HepG2 (cell line): ENCODE results near the gene KRTAP5-2. TPM values are rescaled to one million over a fixed set of nuclear protein-coding genes. Genes with fewer than 3 reads are reported as not detected.

Source experiments
- ATAC-seq: fragments of 200-7000 bp; cut with Tn5 transposase; 3 replicates; pipeline ENCODE4 v1.9.1; 2020; ENCODE audit warnings: mild to moderate bottlenecking, moderate library complexity
- BruUV-seq: library from RNA; stranded (reverse); fragments of 400-500 nt; replicated peaks from 2 replicates; lab custom pipeline; 2021; lab: Mats Ljungman, UMichigan
- CTCF ChIA-PET: fragments of 300-600 bp; formaldehyde crosslinking; extraction: SDS; loops from one replicate; lab custom pipeline; 2021; ENCODE audit warnings: low total read pairs, inconsistent platforms, low intra/inter-chr PET ratio; lab: Yijun Ruan, JAX
- POLR2A ChIA-PET: fragments of 350-600 bp; sonication (Branson Sonifier 250); formaldehyde crosslinking; loops from one replicate; lab custom pipeline; 2020; ENCODE audit warnings: antibody characterized with exemption, inconsistent platforms; lab: Yijun Ruan, JAX
- DNase-seq: peaks from one replicate; pipeline ENCODE4 v3.0.0-alpha.2; 2015; ENCODE audit warnings: low spot score
- FAIRE-seq: peaks from 3 replicates; lab custom pipeline; 2011; peaks lifted over from hg19 to GRCh38; lab: Jason Lieb, UNC
- H2AFZ ChIP-seq: one replicate; pipeline ENCODE4 v1.6.1; 2011; ENCODE audit warnings: low read length, inconsistent platforms
- H3K27ac ChIP-seq: fragments of 300-600 bp; 3 replicates; pipeline ENCODE4 v1.8.0; 2011; ENCODE audit warnings: mixed run types, mild to moderate bottlenecking, mixed read lengths, low read length, inconsistent platforms; ENCODE audit not compliant: insufficient read depth; ENCODE audit errors: extremely low read length
- H3K27me3 ChIP-seq, 2 experiments: fragments of 200-600 bp in 1 of 2; 2 replicates in 1 of 2; 3 replicates in 1 of 2; pipeline versions ENCODE4 v1.6.0 to v1.8.0; 2011; ENCODE audit warnings: low read length in 2 of 2, mild to moderate bottlenecking in 2 of 2, moderate library complexity in 2 of 2, inconsistent platforms in 1 of 2; ENCODE audit not compliant: insufficient read depth in 2 of 2, control insufficient read depth in 1 of 2
- H3K36me3 ChIP-seq, 2 experiments: fragments of 200-600 bp in 1 of 2; replicated peaks in 1 of 2; 2 replicates in 1 of 2; 3 replicates in 1 of 2; pipeline versions ENCODE4 v1.5.1 to v1.8.0; 2011; ENCODE audit warnings: low read length in 2 of 2, inconsistent platforms in 1 of 2; ENCODE audit not compliant: insufficient read depth in 2 of 2, control insufficient read depth in 1 of 2
- H3K4me1 ChIP-seq: 2 replicates; pipeline ENCODE4 v1.5.1; 2012; ENCODE audit warnings: low read length, inconsistent platforms; ENCODE audit not compliant: insufficient read depth
- H3K4me2 ChIP-seq: 2 replicates; pipeline ENCODE4 v1.6.0; 2011; ENCODE audit warnings: low read depth, low read length, inconsistent platforms
- H3K4me3 ChIP-seq, 3 experiments: fragments of 200-600 bp in 1 of 3; sonication (generic), shearing (Covaris generic) in 1 of 3; replicated peaks in 1 of 3; 2 replicates each; pipeline ENCODE4 v1.5.1; 2011 to 2016; ENCODE audit warnings: low read length in 3 of 3, inconsistent platforms in 2 of 3, low read depth in 2 of 3, mild to moderate bottlenecking in 2 of 3, control low read depth in 1 of 3, mixed read lengths in 1 of 3; ENCODE audit not compliant: insufficient read depth in 1 of 3
- H3K79me2 ChIP-seq: one replicate; pipeline ENCODE4 v1.6.1; 2011; ENCODE audit warnings: low read length, inconsistent platforms; ENCODE audit not compliant: insufficient read depth
- H3K9ac ChIP-seq: 2 replicates; pipeline ENCODE4 v1.6.0; 2011; ENCODE audit warnings: mild to moderate bottlenecking, low read depth, low read length, inconsistent platforms; ENCODE audit not compliant: insufficient read depth
- H3K9me3 ChIP-seq: 2 replicates; pipeline ENCODE4 v1.5.1; 2012; ENCODE audit warnings: mild to moderate bottlenecking, low read length
- H4K20me1 ChIP-seq: 2 replicates; pipeline ENCODE4 v1.6.0; 2011; ENCODE audit warnings: inconsistent platforms, mild to moderate bottlenecking, low read length, moderate library complexity; ENCODE audit not compliant: insufficient read depth
- CC2D1A ChIP-seq: sonication (generic); formaldehyde crosslinking; IDR thresholded peaks from 2 replicates; pipeline ENCODE4 v1.8.1; 2023; ENCODE audit warnings: mild to moderate bottlenecking, missing genetic modification reagents
- ZFP1 ChIP-seq: IDR thresholded peaks from 2 replicates; pipeline ENCODE4 v1.6.1; 2016
- ZMYM3 ChIP-seq: sonication (generic); formaldehyde crosslinking; IDR thresholded peaks from 2 replicates; pipeline ENCODE4 v1.5.1; 2020; ENCODE audit warnings: mild to moderate bottlenecking, missing genetic modification reagents
- ZNF333 ChIP-seq: sonication (generic); formaldehyde crosslinking; IDR thresholded peaks from 2 replicates; pipeline ENCODE4 v1.4.0; 2020; ENCODE audit warnings: mild to moderate bottlenecking, missing genetic modification reagents, borderline replicate concordance
- ZSCAN22 ChIP-seq: sonication (generic); formaldehyde crosslinking; IDR thresholded peaks from 2 replicates; pipeline ENCODE4 v1.4.0; 2020; ENCODE audit warnings: mild to moderate bottlenecking, missing genetic modification reagents
- WGBS: methylation state at CpG from one replicate; pipeline ENCODE4 v1.1.6; 2017; ENCODE audit warnings: low lambda C conversion rate; 5-methylcytosine and 5-hydroxymethylcytosine counted together
- in situ Hi-C: cut with HindIII; loops from 2 replicates; pipeline ENCODE4 v1.10.0; 2017; ENCODE audit warnings: low pct_unique_long_range_greater_than_20kb; ENCODE audit not compliant: extremely low pct_ligation_motif_present
- intact Hi-C: fragments of 100-400 bp; cut with micrococcal nuclease; formaldehyde crosslinking; loops from one replicate; pipeline ENCODE4 v1.10.0; 2022; ENCODE audit not compliant: unreplicated experiment
- polyA plus RNA-seq, 8 experiments: library from polyadenylated mRNA; depleted of rRNA in 3 of 8; stranded (reverse) in 7 of 8; unstranded in 1 of 8; fragments of >200 nt; fragmentation: Illumina TruSeq in 4 of 8; extraction: Trizol in 4 of 8; gene quantifications; 2 replicates each; pipeline versions ENCODE4 v1.2.1 to v1.2.3, GENCODE V29; 2011 to 2016; ENCODE audit warnings: low read depth in 4 of 8, missing spikeins in 1 of 8, mixed read lengths in 1 of 8; ENCODE audit not compliant: insufficient read depth in 1 of 8
- total RNA-seq, 5 experiments: library from RNA; depleted of rRNA; stranded (reverse); fragments of >200 nt; fragmentation: Illumina TruSeq; extraction: Trizol; gene quantifications; 2 replicates each; pipeline ENCODE4 v1.2.3, GENCODE V29; 2016; ENCODE audit warnings: low read depth in 1 of 5
- TF ChIP-seq, protein P1 (sequence below): sonication (generic); formaldehyde crosslinking; IDR thresholded peaks from 2 replicates; pipeline ENCODE4 v1.4.0; 2020; ENCODE audit warnings: missing genetic modification reagents, low read depth, mild to moderate bottlenecking, borderline replicate concordance
- TF ChIP-seq, protein P2 (sequence below): fragments of 450-650 bp; IDR thresholded peaks from 2 replicates; pipeline ENCODE4 v1.6.1; 2016

The KRTAP5-2 gene
- total and polyA plus RNA-seq, 2 of the 13 experiments (the other 11 are each of a cell fraction or from before 2014, with no cell fraction given), result not detected

DNA sequence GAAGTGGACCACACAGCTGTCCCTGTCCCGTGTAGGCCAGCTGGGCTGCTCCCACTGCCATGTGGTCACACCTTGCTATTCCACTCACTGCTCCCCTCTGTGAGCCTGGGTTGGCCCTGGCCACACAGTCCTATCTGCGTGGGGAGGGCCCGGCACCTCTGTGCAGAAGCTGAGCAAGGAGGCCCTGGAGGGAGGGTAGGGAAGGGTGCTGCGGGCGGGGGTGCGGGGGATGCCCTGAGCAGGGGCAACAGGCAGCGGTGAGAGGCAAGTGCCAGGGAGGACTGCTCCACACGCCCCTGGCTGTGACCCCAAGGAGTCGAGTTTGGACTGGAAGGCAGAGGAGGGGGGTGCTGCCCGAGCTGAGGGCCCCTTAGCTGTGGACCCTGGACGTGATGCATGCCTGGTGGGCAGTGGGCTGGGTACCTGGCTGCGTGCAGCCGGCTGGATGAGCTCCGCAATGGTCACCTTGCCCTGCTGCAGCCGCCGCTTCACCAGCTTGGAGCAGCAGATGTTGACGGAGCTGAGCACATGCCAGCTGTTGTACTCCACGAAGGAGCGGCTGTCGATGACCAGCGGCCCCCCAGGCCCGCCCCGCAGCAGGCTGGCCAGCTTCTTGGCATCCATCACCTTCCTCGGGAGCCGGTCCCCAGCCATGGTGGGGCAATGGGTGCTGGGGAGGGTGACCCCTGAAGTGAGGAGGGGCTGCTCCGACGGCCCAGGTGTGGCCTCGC is 32.8 kb downstream of the KRTAP5-2 start:
- CTCF ChIA-PET, result no interaction called here
- POLR2A ChIA-PET, result no interaction called here
- Histone ChIP-seq H3K9ac (no peak overlapping the region), H3K27ac (no peak overlapping the region), H3K9me3 (no peaks in the 10 kb centered on the region), H3K4me1 (peaks cover 22% of the 10 kb centered on the region), H3K4me2 (no peak overlapping the region), H3K4me3 (no peak overlapping the region), H3K27me3 (no peaks in the 10 kb centered on the region), H3K79me2 (no peaks in the 10 kb centered on the region), H3K36me3 (peaks cover 0 to 1% of the 10 kb centered on the region in 2 experiments; a peak in 1 of 5 replicates)
- BruUV-seq, result no TSS peak
- FAIRE-seq (no peak), DNase-seq (no peak), ATAC-seq (no peak)
- intact Hi-C loops, result no loop called here
- WGBS, result 100% methylated on average over 1 of the region's 28 CpGs
- TF ChIP-seq ZSCAN22 (no peak), ZNF333 (CRISPR knock-in tag) (no peak), CC2D1A (CRISPR knock-in tag) (no peak), ZFP1 (CRISPR knock-in tag) (no peak), ZMYM3 (CRISPR knock-in tag) (no peak)
- TF ChIP-seq, protein P1, sequence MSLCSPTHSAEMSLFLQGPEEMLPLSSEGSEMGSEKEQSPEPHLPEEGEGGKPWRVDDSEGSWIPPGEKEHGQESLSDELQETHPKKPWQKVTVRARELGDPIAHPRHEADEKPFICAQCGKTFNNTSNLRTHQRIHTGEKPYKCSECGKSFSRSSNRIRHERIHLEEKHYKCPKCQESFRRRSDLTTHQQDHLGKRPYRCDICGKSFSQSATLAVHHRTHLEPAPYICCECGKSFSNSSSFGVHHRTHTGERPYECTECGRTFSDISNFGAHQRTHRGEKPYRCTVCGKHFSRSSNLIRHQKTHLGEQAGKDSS (CRISPR knock-in tag), result no peak
- TF ChIP-seq, protein P2, sequence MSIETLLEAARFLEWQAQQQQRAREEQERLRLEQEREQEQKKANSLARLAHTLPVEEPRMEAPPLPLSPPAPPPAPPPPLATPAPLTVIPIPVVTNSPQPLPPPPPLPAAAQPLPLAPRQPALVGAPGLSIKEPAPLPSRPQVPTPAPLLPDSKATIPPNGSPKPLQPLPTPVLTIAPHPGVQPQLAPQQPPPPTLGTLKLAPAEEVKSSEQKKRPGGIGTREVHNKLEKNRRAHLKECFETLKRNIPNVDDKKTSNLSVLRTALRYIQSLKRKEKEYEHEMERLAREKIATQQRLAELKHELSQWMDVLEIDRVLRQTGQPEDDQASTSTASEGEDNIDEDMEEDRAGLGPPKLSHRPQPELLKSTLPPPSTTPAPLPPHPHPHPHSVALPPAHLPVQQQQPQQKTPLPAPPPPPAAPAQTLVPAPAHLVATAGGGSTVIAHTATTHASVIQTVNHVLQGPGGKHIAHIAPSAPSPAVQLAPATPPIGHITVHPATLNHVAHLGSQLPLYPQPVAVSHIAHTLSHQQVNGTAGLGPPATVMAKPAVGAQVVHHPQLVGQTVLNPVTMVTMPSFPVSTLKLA, result peak; percentile 27; the same call in 1 of the 2 replicates
- TF ChIP-seq, all 625 proteins: peak for 1
- Histone ChIP-seq H2AFZ (no peak overlapping the region), H4K20me1 (peaks cover 30% of the 10 kb centered on the region; the same call in 1 of the 2 replicates)
- in situ Hi-C loops, result no loop called here
